ENCODE data around the gene WDR88.

DNA sequence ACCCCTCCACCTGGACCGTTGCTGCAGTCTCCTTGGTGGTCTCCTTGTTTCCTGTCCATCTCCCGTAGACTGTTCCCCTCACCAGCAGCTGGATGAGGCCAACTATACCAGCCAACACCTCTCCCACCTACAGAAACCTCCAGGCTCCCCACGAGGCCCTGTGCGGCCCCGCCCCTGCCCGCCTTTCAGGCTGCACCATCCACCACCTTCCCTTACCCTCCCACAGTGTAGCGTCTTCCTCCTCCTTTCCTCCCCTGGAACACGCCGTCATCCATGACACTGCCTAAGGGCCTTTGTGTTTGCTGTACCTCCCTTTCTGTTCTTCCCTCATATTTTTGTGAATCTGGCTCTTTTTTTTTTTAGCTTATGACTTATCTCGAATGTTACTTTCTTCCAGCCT is 23.8 kb upstream of the WDR88 start:
- TF ChIP-seq, protein P1, sequence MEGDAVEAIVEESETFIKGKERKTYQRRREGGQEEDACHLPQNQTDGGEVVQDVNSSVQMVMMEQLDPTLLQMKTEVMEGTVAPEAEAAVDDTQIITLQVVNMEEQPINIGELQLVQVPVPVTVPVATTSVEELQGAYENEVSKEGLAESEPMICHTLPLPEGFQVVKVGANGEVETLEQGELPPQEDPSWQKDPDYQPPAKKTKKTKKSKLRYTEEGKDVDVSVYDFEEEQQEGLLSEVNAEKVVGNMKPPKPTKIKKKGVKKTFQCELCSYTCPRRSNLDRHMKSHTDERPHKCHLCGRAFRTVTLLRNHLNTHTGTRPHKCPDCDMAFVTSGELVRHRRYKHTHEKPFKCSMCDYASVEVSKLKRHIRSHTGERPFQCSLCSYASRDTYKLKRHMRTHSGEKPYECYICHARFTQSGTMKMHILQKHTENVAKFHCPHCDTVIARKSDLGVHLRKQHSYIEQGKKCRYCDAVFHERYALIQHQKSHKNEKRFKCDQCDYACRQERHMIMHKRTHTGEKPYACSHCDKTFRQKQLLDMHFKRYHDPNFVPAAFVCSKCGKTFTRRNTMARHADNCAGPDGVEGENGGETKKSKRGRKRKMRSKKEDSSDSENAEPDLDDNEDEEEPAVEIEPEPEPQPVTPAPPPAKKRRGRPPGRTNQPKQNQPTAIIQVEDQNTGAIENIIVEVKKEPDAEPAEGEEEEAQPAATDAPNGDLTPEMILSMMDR (IDR thresholded peaks at IDR 0.05; ENCODE audit: low read length), result no peak
- TF ChIP-seq EZH2 (IDR thresholded peaks at IDR 0.05; ENCODE audit: borderline replicate concordance, low read length), result no peak
